Panc1 (cell line): ENCODE results near the gene CCDC85C. TPM values are rescaled to one million over a fixed set of nuclear protein-coding genes. Genes with fewer than 3 reads are reported as not detected.

Experiments
- ATAC-seq: fragments of 200-7000 bp; cut with Tn5 transposase; 2 replicates; pipeline ENCODE4 v1.9.1; 2020; ENCODE audit warnings: mild to moderate bottlenecking, moderate library complexity
- BruUV-seq: library from RNA; stranded (reverse); fragments of 400-500 nt; replicated peaks from 2 replicates; lab custom pipeline; 2021; lab: Mats Ljungman, UMichigan
- CTCF ChIA-PET: fragments of 300-600 bp; sonication (Branson Sonifier 250); formaldehyde crosslinking; loops from one replicate; lab custom pipeline; 2022; ENCODE audit warnings: antibody characterized with exemption; lab: Charles Lee
- POLR2A ChIA-PET: fragments of 300-600 bp; sonication (Branson Sonifier 250); formaldehyde crosslinking; loops from one replicate; lab custom pipeline; 2022; ENCODE audit warnings: antibody characterized with exemption; lab: Charles Lee
- DNase-seq: peaks from one replicate; pipeline ENCODE4 v3.0.0-alpha.2; 2010; ENCODE audit warnings: low read depth, low spot score
- H3K27ac ChIP-seq: 2 replicates; pipeline ENCODE4 v1.5.1; 2011; ENCODE audit warnings: mild to moderate bottlenecking, low read length, inconsistent platforms
- H3K27me3 ChIP-seq: fragments of 200-500 bp; sonication (Bioruptor generic); 2 replicates; pipeline ENCODE4 v1.6.0; 2014; ENCODE audit warnings: low read length, inconsistent platforms; ENCODE audit not compliant: control insufficient read depth, insufficient read depth
- H3K36me3 ChIP-seq: fragments of 200-500 bp; sonication (Bioruptor generic); 2 replicates; pipeline ENCODE4 v1.5.1; 2014; ENCODE audit warnings: inconsistent platforms, mild to moderate bottlenecking, low read length, moderate library complexity; ENCODE audit not compliant: control insufficient read depth, insufficient read depth
- H3K4me1 ChIP-seq: 2 replicates; pipeline ENCODE4 v1.5.1; 2011; ENCODE audit warnings: inconsistent platforms, mild to moderate bottlenecking, low read length, moderate library complexity; ENCODE audit not compliant: control insufficient read depth, insufficient read depth
- H3K4me3 ChIP-seq, 2 experiments: 2 replicates each; pipeline ENCODE4 v1.5.1; 2011 to 2012; ENCODE audit warnings: low read depth in 2 of 2, low read length in 2 of 2, mild to moderate bottlenecking in 2 of 2, inconsistent platforms in 1 of 2, moderate library complexity in 1 of 2
- H3K9me3 ChIP-seq: fragments of 200-500 bp; sonication (Bioruptor generic); 2 replicates; pipeline ENCODE4 v1.5.1; 2014; ENCODE audit warnings: low read depth, mild to moderate bottlenecking, inconsistent platforms, low read length, moderate library complexity; ENCODE audit not compliant: control insufficient read depth, insufficient read depth
- SIN3A ChIP-seq: IDR thresholded peaks from 2 replicates; pipeline ENCODE4 v1.6.1; 2012; ENCODE audit warnings: low read depth, mild to moderate bottlenecking, low read length, moderate library complexity, borderline replicate concordance; ENCODE audit not compliant: insufficient read depth
- TCF7L2 ChIP-seq: IDR thresholded peaks from 2 replicates; pipeline ENCODE4 v1.6.1; 2011; ENCODE audit warnings: mild to moderate bottlenecking, low read depth, low read length, inconsistent platforms
- in situ Hi-C: cut with HindIII; loops from 2 replicates; pipeline ENCODE4 v1.10.0; 2016; ENCODE audit warnings: low sequenced_read_pairs, low pct_unique_long_range_greater_than_20kb
- intact Hi-C: fragments of 100-400 bp; cut with micrococcal nuclease; formaldehyde crosslinking; loops from one replicate; pipeline ENCODE4 v1.10.0; 2022; ENCODE audit not compliant: unreplicated experiment
- total RNA-seq: library from RNA; stranded (reverse); gene quantifications from one replicate; pipeline ENCODE4 v1.2.1, GENCODE V29; 2021; ENCODE audit not compliant: unreplicated experiment
- TF ChIP-seq, protein P1 (sequence below), 2 experiments: IDR thresholded peaks; 2 replicates each; pipeline ENCODE4 v1.6.1; 2011 to 2012; ENCODE audit warnings: low read depth in 2 of 2, control low read depth in 1 of 2, low read length in 1 of 2, mild to moderate bottlenecking in 1 of 2, moderate library complexity in 1 of 2; ENCODE audit not compliant: insufficient read depth in 1 of 2
- TF ChIP-seq, protein P2 (sequence below): fragments of 450-650 bp; IDR thresholded peaks from 2 replicates; pipeline ENCODE4 v1.5.1; 2017; ENCODE audit warnings: mild to moderate bottlenecking

Gene CCDC85C
- total RNA-seq, 1 experiment from 2014 or later = 96.6 TPM

DNA sequence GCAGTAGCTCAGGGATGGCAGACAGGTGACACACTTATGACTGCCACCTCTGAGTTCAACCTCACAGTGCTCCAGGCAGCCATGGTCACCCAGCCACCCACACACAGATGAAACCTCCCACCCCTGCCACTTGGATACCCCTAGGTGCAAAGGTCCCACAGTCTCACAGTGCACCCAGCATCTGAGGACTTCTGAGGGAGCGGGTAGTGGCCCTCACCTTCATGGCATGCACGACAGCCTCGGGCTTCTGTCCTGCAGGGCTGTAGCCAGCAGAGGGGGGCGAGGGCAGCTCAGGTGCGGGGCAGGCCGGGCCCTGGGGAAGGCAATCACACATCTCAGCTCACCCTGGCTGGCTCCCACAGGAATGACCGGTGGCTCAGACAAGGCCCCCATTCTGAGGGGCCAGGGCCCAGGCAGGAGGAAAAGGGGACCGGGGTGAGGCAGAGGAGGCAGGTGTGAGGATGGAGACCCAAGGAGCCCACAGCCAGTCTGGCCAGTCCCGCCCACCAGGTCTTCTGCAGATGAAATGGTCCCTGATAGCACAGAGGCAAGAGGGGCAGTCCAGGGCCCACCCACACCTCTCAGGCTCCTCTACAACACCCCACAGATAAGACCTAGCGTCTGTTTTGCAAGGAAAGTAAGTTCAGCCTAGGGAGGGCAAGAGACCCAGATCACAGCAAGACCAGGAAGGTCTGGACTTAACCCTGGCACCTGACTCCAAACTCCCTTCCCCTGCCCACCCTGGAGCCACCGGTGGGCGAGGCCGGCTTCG, 87.0 kb downstream of the CCDC85C start:
- intact Hi-C loops (no loop called here), in situ Hi-C loops (no loop called here)
- peaks cover 30% of the 10 kb centered on the region for H3K4me1 ChIP-seq
- H3K9me3 ChIP-seq = no peaks in the 10 kb centered on the region
- TF ChIP-seq, protein P1, sequence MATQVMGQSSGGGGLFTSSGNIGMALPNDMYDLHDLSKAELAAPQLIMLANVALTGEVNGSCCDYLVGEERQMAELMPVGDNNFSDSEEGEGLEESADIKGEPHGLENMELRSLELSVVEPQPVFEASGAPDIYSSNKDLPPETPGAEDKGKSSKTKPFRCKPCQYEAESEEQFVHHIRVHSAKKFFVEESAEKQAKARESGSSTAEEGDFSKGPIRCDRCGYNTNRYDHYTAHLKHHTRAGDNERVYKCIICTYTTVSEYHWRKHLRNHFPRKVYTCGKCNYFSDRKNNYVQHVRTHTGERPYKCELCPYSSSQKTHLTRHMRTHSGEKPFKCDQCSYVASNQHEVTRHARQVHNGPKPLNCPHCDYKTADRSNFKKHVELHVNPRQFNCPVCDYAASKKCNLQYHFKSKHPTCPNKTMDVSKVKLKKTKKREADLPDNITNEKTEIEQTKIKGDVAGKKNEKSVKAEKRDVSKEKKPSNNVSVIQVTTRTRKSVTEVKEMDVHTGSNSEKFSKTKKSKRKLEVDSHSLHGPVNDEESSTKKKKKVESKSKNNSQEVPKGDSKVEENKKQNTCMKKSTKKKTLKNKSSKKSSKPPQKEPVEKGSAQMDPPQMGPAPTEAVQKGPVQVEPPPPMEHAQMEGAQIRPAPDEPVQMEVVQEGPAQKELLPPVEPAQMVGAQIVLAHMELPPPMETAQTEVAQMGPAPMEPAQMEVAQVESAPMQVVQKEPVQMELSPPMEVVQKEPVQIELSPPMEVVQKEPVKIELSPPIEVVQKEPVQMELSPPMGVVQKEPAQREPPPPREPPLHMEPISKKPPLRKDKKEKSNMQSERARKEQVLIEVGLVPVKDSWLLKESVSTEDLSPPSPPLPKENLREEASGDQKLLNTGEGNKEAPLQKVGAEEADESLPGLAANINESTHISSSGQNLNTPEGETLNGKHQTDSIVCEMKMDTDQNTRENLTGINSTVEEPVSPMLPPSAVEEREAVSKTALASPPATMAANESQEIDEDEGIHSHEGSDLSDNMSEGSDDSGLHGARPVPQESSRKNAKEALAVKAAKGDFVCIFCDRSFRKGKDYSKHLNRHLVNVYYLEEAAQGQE (IDR thresholded peaks at IDR 0.05; ENCODE audit: insufficient read depth in 1 of 2, low read depth in 2 of 2, low read length in 1 of 2) = no peak
- TF ChIP-seq TCF7L2 = no peak
- TF ChIP-seq, protein P2, sequence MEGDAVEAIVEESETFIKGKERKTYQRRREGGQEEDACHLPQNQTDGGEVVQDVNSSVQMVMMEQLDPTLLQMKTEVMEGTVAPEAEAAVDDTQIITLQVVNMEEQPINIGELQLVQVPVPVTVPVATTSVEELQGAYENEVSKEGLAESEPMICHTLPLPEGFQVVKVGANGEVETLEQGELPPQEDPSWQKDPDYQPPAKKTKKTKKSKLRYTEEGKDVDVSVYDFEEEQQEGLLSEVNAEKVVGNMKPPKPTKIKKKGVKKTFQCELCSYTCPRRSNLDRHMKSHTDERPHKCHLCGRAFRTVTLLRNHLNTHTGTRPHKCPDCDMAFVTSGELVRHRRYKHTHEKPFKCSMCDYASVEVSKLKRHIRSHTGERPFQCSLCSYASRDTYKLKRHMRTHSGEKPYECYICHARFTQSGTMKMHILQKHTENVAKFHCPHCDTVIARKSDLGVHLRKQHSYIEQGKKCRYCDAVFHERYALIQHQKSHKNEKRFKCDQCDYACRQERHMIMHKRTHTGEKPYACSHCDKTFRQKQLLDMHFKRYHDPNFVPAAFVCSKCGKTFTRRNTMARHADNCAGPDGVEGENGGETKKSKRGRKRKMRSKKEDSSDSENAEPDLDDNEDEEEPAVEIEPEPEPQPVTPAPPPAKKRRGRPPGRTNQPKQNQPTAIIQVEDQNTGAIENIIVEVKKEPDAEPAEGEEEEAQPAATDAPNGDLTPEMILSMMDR = no peak
- no peak for TF ChIP-seq SIN3A
- H3K4me3 ChIP-seq = no peak overlapping the region
- ATAC-seq (no peak), DNase-seq (no peak)
- no peaks in the 10 kb centered on the region for H3K36me3 ChIP-seq
- ChIA-PET CTCF (interaction anchor here (1.3 kb wide), 1 partner anchor 111 kb away, joined by 3 read pairs; no protein-coding TSS in a partner anchor), POLR2A (no interaction called here)
- no peaks in the 10 kb centered on the region for H3K27me3 ChIP-seq
- H3K27ac ChIP-seq = no peak overlapping the region
- no TSS peak for BruUV-seq

DNA sequence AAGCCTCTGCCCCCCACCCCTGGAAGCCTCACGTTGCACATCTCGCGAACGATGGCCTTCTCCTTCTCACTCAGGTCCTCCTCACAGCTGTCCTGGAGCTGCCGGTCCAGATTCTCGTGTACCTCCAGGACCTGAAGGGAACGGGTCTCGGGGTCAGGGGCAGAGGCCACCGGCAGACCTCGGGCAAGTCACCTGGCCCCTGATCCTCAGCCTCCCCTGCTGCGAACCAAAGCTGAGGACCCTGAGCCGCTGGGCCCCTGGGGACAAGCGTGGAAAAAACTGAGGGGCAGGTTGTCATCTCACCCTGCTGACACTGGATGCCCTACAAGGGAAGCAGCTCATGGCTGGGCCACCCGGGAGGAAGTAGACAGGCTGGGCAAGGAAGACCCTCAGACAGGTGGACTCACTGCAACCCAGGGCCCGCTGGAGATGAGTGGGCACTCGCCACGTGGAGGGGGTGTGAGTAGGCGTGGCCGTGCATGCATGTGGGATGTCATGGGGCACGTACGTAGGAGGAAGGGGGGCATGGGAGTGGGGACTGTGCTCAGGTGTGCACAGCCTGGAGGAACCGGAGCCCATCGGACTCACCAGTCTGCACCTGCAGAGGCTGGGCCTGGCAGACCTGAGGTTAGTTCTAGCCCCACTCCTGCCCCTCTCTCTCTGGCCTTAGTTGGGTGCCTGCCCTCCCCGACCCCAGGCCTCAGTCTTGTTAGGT, 87.7 kb downstream of the CCDC85C start:
- ChIA-PET POLR2A (no interaction called here), CTCF (interaction anchor here (1.3 kb wide), 1 partner anchor 112 kb away, joined by 3 read pairs; no protein-coding TSS in a partner anchor)
- no peaks in the 10 kb centered on the region for H3K27me3 ChIP-seq
- no peak for DNase-seq
- H3K4me3 ChIP-seq = no peak overlapping the region
- no peak overlapping the region for H3K27ac ChIP-seq
- in situ Hi-C loops (no loop called here), intact Hi-C loops (no loop called here)
- H3K4me1 ChIP-seq = peaks cover 26% of the 10 kb centered on the region
- TF ChIP-seq, protein P2 = no peak
- H3K9me3 ChIP-seq = no peaks in the 10 kb centered on the region
- no TSS peak for BruUV-seq
- H3K36me3 ChIP-seq = no peaks in the 10 kb centered on the region
- ATAC-seq = no peak
